Pancreas (tissue), 10 donors: Measurements from ENCODE around the gene CDH12. TPM values are rescaled to one million over a fixed set of nuclear protein-coding genes. Genes with fewer than 3 reads are reported as not detected.
"Not testable (repeated sequence)": the region's sequence is repeated elsewhere in the genome, so short reads cannot be mapped to it uniquely, and the experiment has no call there.

Experiments used
- ATAC-seq, 4 donors: fragments of 200-7000 bp; cut with Tn5 transposase; one replicate each; pipeline versions ENCODE4 v1.8.0 to v1.9.1; 2020; ENCODE audit warnings: mild to moderate bottlenecking in 4 of 4, moderate library complexity in 4 of 4
- DNase-seq, 6 donors: peaks; one replicate each; pipeline ENCODE4 v3.0.0-alpha.2; 2020
- FAIRE-seq: peaks from 2 replicates; lab custom pipeline; 2012; peaks lifted over from hg19 to GRCh38; lab: Jason Lieb, UNC
- H3K27ac ChIP-seq, 4 donors: fragments of 200-600 bp; sonication (generic); 1 replicate in 3 of 4; 2 replicates in 1 of 4; pipeline versions ENCODE4 v1.5.0 to v1.8.0; 2020
- H3K27me3 ChIP-seq, 4 donors: fragments of 200-600 bp; one replicate each; pipeline ENCODE4 v1.8.0; 2021
- H3K36me3 ChIP-seq, 3 donors: fragments of 200-600 bp; sonication (generic) in 1 of 3; one replicate each; pipeline versions ENCODE4 v1.5.0 to v1.8.0; 2020 to 2021
- H3K4me1 ChIP-seq, 3 donors: fragments of 200-600 bp; one replicate each; pipeline ENCODE4 v1.8.0; 2021
- H3K4me3 ChIP-seq, 4 donors: fragments of 200-600 bp; sonication (generic) in 2 of 4; one replicate each; pipeline versions ENCODE4 v1.5.0 to v1.8.0; 2020 to 2021
- H3K9me3 ChIP-seq, 4 donors: fragments of 200-600 bp; one replicate each; pipeline ENCODE4 v1.8.0; 2021
- CTCF ChIP-seq, 4 donors: fragments of 200-600 bp; sonication (generic) in 3 of 4; IDR thresholded peaks; one replicate each; pipeline versions ENCODE4 v1.5.0 to v1.8.0; 2021; ENCODE audit warnings: antibody characterized with exemption in 4 of 4
- WGBS, 2 donors: extraction: QIAGEN DNeasy Blood & Tissue Kit; methylation state at CpG; one replicate each; pipeline ENCODE4 v1.1.7; 2013; 5-methylcytosine and 5-hydroxymethylcytosine counted together
- intact Hi-C, 3 donors: fragments of 100-400 bp; cut with DNase I; formaldehyde crosslinking; loops; one replicate each; pipeline versions ENCODE4 v1.11.1 to v1.14.2; 2022
- polyA plus RNA-seq, 2 donors: library from polyadenylated mRNA; stranded (reverse); fragments of 200-250 nt; gene quantifications; one replicate each; pipeline ENCODE4 v1.2.3, GENCODE V29; 2013
- total RNA-seq, 6 donors: library from RNA; stranded (reverse); fragmentation: NEBNext Ultra II Directional in 4 of 6; extraction: Animal tissue kit (Norgen Biotek cat#: 25700) in 4 of 6; gene quantifications; one replicate each; pipeline versions ENCODE4 v1.2.1 to v1.2.4, GENCODE V29; 2021 to 2023
- donor health status: healthy with polysubstance abuse.
- donor health status: DM: no; HTN: no; CAD: no; lungs with moderate emphysema.
- donor health status: DM: no; HTN: no; CAD: no.
- donor health status: control.
- donor health status: control.
- donor health status: Bipolar disorder and iron deficiency.
- donor health status: DM: yes; HTN: yes; CAD: no.
- donor health status: DM: no; HTN: no; CAD: no.
- donor health status: DM: no; HTN: no; CAD: no.
- donor health status: DM: yes; HTN: yes; CAD: no.

Gene CDH12
- total and polyA plus RNA-seq, 8 donors, result 0.12 to 0.31 (median 0.17) TPM; not detected in 4

DNA sequence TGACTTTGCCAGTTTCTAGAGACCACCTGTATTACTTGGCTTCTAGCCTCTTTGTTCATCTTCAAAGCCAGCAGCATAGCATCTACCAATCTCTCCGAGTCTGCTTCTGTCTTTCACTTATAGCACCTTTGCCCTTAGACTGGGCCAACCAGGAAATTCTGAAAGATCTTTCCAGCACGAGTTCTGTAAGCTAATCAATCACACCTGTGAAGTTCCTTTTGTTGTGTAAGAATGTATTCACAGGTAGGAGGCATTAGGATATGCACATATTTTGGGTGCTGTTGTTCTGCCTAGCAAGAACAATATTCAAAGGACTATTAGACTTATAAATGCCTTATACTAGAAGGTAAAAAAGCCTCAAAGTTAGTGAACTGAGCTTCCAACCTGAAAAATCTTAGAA lies 232.1 kb downstream of the CDH12 start:
- ATAC-seq (peak in 3 of 4 donors; percentile 22 to 53 (median 32)), DNase-seq (no peak), FAIRE-seq (no peak)
- no peaks in the 10 kb centered on the region for H3K9me3 ChIP-seq
- H3K4me1 ChIP-seq, result peaks cover 0 to 3% (median 0%) of the 10 kb centered on the region in 3 donors
- intact Hi-C loops, result no loop called here
- TF ChIP-seq CTCF (IDR thresholded peaks at IDR 0.05), result no peak
- H3K27me3 ChIP-seq, result no peaks in the 10 kb centered on the region
- H3K4me3 ChIP-seq, result no peak overlapping the region
- H3K36me3 ChIP-seq, result no peaks in the 10 kb centered on the region
- 3 to 5% methylated on average over 2 of the region's 2 CpGs for WGBS, 2 donors
- H3K27ac ChIP-seq, result no peak overlapping the region

- ATAC-seq (no peak), FAIRE-seq (no peak), DNase-seq (no peak)
- Histone ChIP-seq H3K27ac (no peak overlapping the region), H3K36me3 (no peaks in the 10 kb centered on the region), H3K4me1 (peaks cover 0 to 3% (median 0%) of the 10 kb centered on the region in 3 donors), H3K9me3 (no peaks in the 10 kb centered on the region), H3K27me3 (no peaks in the 10 kb centered on the region), H3K4me3 (no peak overlapping the region)
- intact Hi-C loops, result no loop called here
- no peak for TF ChIP-seq CTCF (IDR thresholded peaks at IDR 0.05)
- WGBS, 2 donors, result 30% methylated on average over 1 of the region's 1 CpG
Observed at GRCh38 chr5:22615964-22616363, 237.2 kb downstream of the CDH12 start.

- FAIRE-seq, result no peak
- H3K27ac ChIP-seq, result no peak overlapping the region
- ATAC-seq, result no peak
- no peak for DNase-seq
- no peaks in the 10 kb centered on the region for H3K9me3 ChIP-seq
- H3K4me3 ChIP-seq, result no peak overlapping the region
- intact Hi-C loops, result no loop called here
- H3K27me3 ChIP-seq, result no peaks in the 10 kb centered on the region
- no peaks in the 10 kb centered on the region for H3K4me1 ChIP-seq
- WGBS, 2 donors, result 38 to 56% methylated on average over 5 of the region's 5 CpGs
- H3K36me3 ChIP-seq, result no peaks in the 10 kb centered on the region
- no peak for TF ChIP-seq CTCF (IDR thresholded peaks at IDR 0.05)
Observed at GRCh38 chr5:22614486-22615094, 238.6 kb downstream of the CDH12 start.

GRCh38 chr5:22612928-22613327 lies 240.2 kb downstream of the CDH12 start:
- H3K4me1 ChIP-seq, result no peaks in the 10 kb centered on the region
- ATAC-seq (no peak), FAIRE-seq (no peak), DNase-seq (no peak)
- no peak overlapping the region for H3K27ac ChIP-seq
- H3K4me3 ChIP-seq, result no peak overlapping the region
- intact Hi-C loops, result no loop called here
- H3K9me3 ChIP-seq, result no peaks in the 10 kb centered on the region
- no peaks in the 10 kb centered on the region for H3K27me3 ChIP-seq
- 80 to 86% methylated on average over 1 of the region's 1 CpG for WGBS, 2 donors
- TF ChIP-seq CTCF (IDR thresholded peaks at IDR 0.05), result no peak
- no peaks in the 10 kb centered on the region for H3K36me3 ChIP-seq

- no peaks in the 10 kb centered on the region for H3K36me3 ChIP-seq
- no peaks in the 10 kb centered on the region for H3K4me1 ChIP-seq
- ATAC-seq, result no peak
- H3K27ac ChIP-seq, result no peak overlapping the region
- intact Hi-C loops, result no loop called here
- no peak for TF ChIP-seq CTCF (IDR thresholded peaks at IDR 0.05)
- H3K27me3 ChIP-seq, result no peaks in the 10 kb centered on the region
- no peak for FAIRE-seq
- no peaks in the 10 kb centered on the region for H3K9me3 ChIP-seq
- DNase-seq, result no peak
- no peak overlapping the region for H3K4me3 ChIP-seq
Observed at GRCh38 chr5:22611327-22611726, 241.8 kb downstream of the CDH12 start.

GRCh38 chr5:22607498-22607897 lies 245.6 kb downstream of the CDH12 start:
- H3K27ac ChIP-seq, H3K4me1 ChIP-seq, H3K27me3 ChIP-seq, FAIRE-seq, intact Hi-C loops, DNase-seq, ATAC-seq, H3K9me3 ChIP-seq, H3K36me3 ChIP-seq, H3K4me3 ChIP-seq: not testable (repeated sequence)
- 38 to 50% methylated on average over 5 of the region's 5 CpGs for WGBS, 2 donors
